MG63 (cell line): ENCODE data around the gene PLXNA3. TPM values are rescaled to one million over a fixed set of nuclear protein-coding genes. Genes with fewer than 3 reads are reported as not detected.

Experiments used
- DNase-seq: peaks from one replicate; pipeline ENCODE4 v3.0.0-alpha.2; 2020
- H3K27me3 ChIP-seq: fragments of 250-450 bp; sonication (Bioruptor Pico); 2 replicates; pipeline ENCODE4 v1.5.1; 2020; ENCODE audit warnings: mild to moderate bottlenecking, moderate library complexity
- H3K36me3 ChIP-seq: fragments of 250-450 bp; sonication (Bioruptor Pico); 2 replicates; pipeline ENCODE4 v1.5.1; 2020; ENCODE audit warnings: mild to moderate bottlenecking, moderate library complexity
- H3K4me3 ChIP-seq: fragments of 250-450 bp; sonication (Bioruptor Pico); 2 replicates; pipeline ENCODE4 v1.5.1; 2020; ENCODE audit warnings: mild to moderate bottlenecking, moderate library complexity
- H3K9me3 ChIP-seq: fragments of 250-450 bp; sonication (Bioruptor Pico); 2 replicates; pipeline ENCODE4 v1.5.1; 2020; ENCODE audit warnings: mild to moderate bottlenecking, moderate library complexity
- total RNA-seq: library from RNA; depleted of rRNA; stranded (reverse); fragments of >200 nt; shearing (Covaris generic); gene quantifications from 2 replicates; pipeline ENCODE4 v1.2.3, GENCODE V29; 2014; ENCODE audit warnings: low replicate concordance

Gene PLXNA3
- total RNA-seq, 1 experiment from 2014 or later: 5.0 TPM

DNA sequence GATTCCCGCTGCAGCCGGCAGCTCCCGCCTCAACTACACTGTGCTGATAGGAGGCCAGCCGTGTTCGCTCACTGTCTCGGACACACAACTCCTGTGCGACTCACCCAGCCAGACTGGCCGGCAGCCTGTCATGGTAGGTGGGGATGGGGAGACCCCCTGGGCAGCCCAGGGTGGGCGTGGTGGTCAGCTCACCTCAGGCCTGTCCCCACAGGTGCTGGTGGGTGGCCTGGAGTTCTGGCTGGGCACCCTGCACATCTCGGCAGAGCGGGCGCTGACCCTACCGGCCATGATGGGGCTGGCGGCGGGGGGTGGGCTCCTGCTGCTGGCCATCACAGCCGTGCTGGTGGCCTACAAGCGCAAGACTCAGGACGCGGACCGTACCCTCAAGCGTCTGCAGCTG, 9.5 kb downstream of the PLXNA3 start:
- no peak for DNase-seq
- H3K36me3 ChIP-seq: no peaks in the 10 kb centered on the region
- no peaks in the 10 kb centered on the region for H3K9me3 ChIP-seq

DNA sequence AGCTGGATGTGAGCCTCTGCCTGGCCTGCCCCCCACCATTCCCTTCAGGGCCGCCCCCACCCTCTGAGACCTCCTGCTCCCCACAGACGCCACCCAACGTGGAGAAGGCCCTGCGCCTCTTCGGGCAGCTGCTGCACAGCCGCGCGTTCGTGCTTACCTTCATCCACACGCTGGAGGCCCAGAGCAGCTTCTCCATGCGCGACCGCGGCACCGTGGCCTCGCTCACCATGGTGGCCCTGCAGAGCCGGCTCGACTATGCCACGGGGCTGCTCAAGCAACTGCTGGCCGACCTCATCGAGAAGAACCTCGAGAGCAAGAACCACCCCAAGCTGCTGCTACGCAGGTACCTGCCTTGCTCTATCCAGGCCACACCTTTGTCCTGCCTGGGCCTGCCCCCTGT, 10.1 kb downstream of the PLXNA3 start:
- no peak overlapping the region for H3K4me3 ChIP-seq
- no peaks in the 10 kb centered on the region for H3K36me3 ChIP-seq
- no peaks in the 10 kb centered on the region for H3K9me3 ChIP-seq
- no peaks in the 10 kb centered on the region for H3K27me3 ChIP-seq
- no peak for DNase-seq

More for the DNA sequence above, 9.5 kb downstream of the PLXNA3 start:
- no peaks in the 10 kb centered on the region for H3K27me3 ChIP-seq
- no peak overlapping the region for H3K4me3 ChIP-seq

DNA sequence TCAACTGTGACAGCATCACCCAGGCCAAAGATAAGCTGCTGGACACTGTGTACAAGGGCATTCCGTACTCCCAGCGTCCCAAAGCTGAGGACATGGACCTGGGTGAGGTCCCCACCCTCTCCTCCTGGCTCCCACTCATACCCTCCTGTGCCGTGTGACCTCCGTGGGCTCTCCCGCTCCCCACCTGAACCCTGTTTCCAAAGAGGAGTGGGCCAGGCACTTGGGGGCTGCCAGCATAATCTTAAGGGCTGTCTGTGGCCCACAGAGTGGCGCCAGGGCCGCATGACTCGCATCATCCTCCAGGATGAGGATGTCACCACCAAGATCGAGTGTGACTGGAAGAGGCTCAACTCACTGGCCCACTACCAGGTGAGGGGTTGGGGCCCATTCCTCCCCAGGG, 11.0 kb downstream of the PLXNA3 start:
- no peak overlapping the region for H3K4me3 ChIP-seq
- H3K27me3 ChIP-seq: no peaks in the 10 kb centered on the region
- H3K36me3 ChIP-seq: no peaks in the 10 kb centered on the region
- no peaks in the 10 kb centered on the region for H3K9me3 ChIP-seq
- DNase-seq: no peak

DNA sequence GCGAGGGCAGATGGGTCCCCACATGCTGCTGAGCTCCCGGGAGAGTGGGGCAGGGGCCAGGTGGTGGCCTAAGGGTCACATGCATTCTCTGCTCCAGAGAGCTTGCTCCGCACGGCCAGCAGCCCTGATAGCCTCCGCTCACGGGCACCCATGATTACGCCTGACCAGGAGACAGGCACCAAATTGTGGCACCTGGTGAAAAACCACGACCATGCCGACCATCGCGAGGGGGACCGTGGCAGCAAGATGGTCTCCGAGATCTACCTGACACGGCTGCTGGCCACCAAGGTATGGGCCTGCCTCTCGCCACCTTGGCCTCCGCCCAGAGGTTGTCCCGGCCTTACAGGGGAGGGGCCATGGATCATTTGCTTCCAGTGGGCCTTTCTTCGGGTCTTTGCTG, 11.8 kb downstream of the PLXNA3 start:
- Histone ChIP-seq H3K36me3 (no peaks in the 10 kb centered on the region), H3K27me3 (no peaks in the 10 kb centered on the region), H3K4me3 (no peak overlapping the region), H3K9me3 (no peaks in the 10 kb centered on the region)
- DNase-seq: no peak

- no peak for DNase-seq
- H3K27me3 ChIP-seq: no peaks in the 10 kb centered on the region
- no peak overlapping the region for H3K4me3 ChIP-seq
- no peaks in the 10 kb centered on the region for H3K9me3 ChIP-seq
- H3K36me3 ChIP-seq: no peaks in the 10 kb centered on the region
Measured at GRCh38 chrX:154470434-154470833, 12.4 kb downstream of the PLXNA3 start.

- DNase-seq: no peak
- Histone ChIP-seq H3K27me3 (no peaks in the 10 kb centered on the region), H3K36me3 (no peaks in the 10 kb centered on the region), H3K4me3 (no peak overlapping the region), H3K9me3 (no peaks in the 10 kb centered on the region)
Measured at GRCh38 chrX:154470914-154471568, 13.0 kb downstream of the PLXNA3 start.

- no peak for DNase-seq
- Histone ChIP-seq H3K4me3 (no peak overlapping the region), H3K9me3 (no peaks in the 10 kb centered on the region), H3K36me3 (no peaks in the 10 kb centered on the region), H3K27me3 (no peaks in the 10 kb centered on the region)
Measured at GRCh38 chrX:154471839-154472684, 14.0 kb downstream of the PLXNA3 start.

DNA sequence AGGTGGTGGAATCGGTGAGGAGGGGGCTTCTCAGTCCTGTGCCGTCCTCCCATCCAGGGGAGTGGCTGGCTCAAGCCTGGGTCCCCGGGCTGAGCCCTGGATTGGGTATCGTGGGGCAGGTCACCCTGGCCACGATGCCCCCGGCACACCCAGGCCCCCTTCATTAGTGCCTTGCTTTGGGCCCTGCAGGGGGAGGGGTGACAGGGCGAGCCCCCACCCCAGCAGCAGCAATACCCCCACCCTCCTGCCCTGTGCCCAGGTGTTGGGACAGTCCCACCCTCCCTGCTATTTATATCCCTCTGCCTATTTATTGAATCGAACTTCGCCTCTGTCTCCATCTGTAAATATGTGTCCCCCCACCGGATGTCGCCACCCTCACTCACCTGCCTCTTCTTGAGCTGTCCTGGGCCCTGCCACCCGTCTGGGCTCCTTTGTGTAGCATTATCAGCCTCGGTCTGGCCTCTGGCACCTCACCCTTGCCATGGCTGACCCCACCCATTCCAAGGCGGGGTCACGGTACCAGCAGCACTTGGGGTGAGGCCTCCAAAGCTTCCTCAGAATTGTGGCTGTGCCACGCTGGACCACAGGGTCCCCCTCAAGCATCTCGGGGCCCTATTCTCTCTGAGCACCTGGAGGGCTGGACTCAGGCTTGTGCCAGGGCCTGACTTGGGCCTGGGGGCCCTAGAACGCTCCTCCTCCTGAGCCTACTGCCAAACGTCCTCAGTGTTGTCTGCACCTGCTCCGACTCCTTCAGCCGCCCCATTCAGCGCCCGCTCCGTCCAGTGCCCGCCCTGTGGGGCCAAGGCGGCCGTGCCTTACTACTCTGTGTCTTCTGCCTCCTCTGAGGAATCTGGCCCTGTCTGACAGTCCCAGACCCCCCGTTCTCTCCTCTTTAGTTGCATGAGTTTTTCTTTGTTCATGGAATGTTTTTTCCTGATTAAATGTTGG, 14.9 kb downstream of the PLXNA3 start:
- DNase-seq: no peak
- Histone ChIP-seq H3K36me3 (no peaks in the 10 kb centered on the region), H3K9me3 (no peaks in the 10 kb centered on the region), H3K4me3 (no peak overlapping the region), H3K27me3 (no peaks in the 10 kb centered on the region)

- Histone ChIP-seq H3K4me3 (no peak overlapping the region), H3K27me3 (no peaks in the 10 kb centered on the region), H3K36me3 (no peaks in the 10 kb centered on the region), H3K9me3 (no peaks in the 10 kb centered on the region)
- no peak for DNase-seq
Measured at GRCh38 chrX:154473683-154474082, 15.6 kb downstream of the PLXNA3 start.

DNA sequence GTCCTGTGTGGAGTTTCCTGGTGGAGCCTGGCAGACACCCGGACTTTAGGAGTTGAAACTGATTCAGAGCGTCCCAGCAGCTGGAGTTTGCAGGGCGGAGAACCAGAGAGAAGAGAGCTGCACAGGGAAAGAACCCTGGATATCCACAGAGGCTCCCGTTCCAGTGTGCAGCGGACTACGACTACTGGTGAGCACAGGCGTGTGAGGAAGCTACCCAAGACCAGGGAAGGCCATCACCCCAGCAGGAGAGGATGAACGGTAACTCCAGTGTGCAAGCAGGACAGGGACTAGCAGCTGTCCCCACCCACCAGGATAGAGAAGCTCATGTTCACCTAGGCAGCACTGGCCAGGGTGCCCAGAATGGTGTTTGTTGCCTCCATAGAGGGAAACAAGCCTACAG, 18.7 kb downstream of the PLXNA3 start:
- Histone ChIP-seq H3K4me3 (no peak overlapping the region), H3K9me3 (no peaks in the 10 kb centered on the region), H3K36me3 (no peaks in the 10 kb centered on the region), H3K27me3 (no peaks in the 10 kb centered on the region)
- DNase-seq: no peak

DNA sequence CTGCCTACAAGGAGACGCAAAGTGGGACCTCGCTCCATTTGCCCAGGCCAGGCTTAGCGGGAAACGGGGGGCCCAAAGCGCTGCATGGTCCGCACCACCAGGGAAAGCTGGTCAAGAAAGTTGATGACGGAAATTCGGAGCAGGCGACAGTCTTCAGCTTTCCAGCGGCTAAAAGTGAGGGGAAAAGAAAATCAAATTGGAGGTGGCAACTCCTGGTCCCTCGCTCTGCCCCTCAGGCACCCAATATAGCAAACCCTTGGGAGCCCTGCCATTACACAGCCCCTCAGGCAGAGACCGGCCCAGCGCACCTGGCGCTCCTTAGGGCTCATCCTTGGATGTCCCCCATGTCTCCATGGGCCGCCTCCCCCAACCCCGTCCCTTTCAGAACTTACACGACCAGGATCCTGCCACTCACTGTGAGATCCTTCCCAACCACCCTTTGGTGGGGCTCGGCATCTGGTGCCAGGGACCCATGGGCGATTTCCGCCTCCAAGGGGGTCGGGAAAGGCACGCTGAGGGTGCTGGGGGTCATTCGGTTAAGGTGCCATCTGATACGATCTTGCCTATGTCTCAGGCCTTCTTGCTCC, 19.9 kb downstream of the PLXNA3 start:
- Histone ChIP-seq H3K36me3 (no peaks in the 10 kb centered on the region), H3K4me3 (peak overlapping the region; percentile 48), H3K9me3 (no peaks in the 10 kb centered on the region), H3K27me3 (no peaks in the 10 kb centered on the region)
- DNase-seq: no peak

DNA sequence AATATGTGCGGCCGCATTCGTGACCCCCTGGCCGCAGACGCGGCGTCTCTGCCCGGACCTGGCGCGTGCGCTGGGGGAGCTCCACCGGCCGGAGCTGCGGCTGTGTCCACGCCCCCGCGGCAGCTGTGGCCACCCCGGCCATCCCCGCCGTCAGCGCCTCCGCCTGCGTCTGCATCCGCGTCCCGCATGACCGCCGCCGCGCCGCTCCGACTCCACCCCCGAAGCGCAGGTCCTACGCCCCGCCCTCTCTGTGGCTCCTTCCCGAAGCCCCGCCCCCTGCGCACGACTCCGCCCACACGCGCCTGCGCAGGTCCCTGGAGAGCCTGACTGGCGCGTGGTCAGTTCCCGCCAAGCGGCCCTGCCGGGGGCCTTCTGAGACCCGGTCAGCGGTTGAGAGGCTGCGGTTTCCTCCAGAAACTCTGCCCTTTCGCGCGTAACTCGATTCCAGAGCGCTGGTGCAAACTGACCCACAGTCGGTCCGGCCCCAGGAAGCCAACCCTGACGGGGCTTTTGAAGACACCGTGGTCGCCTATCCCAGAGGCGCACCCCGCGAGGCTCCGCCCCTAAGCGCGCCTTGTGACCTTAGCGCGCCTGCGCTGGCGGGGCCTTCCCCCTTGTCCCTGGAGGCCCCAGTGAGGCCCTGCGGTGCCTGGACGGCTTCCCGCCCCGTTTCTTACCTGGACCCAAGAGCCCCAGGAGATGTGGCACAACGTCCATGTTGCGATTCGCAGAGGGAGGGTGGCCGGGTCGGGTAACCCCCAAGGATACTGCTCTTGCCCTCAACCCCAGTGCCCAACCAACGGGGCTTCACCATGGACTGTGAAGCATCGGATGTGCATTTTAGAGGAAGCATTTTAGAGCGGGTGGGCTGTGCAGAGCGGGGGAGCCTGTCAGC, 20.9 kb downstream of the PLXNA3 start, which contains the start of gene LAGE3:
LAGE3 (minus strand) TSS at position 554 of the 895 bp plus-strand sequence; CDS start at position 188, 366 bp downstream.
- 0 out of 2 replicates have a peak, but pooled peaks cover under 1% of the 10 kb centered on the region for H3K36me3 ChIP-seq
- H3K27me3 ChIP-seq: no peaks in the 10 kb centered on the region
- DNase-seq: peak; percentile 84
- H3K4me3 ChIP-seq: peak within 1 kb of the TSS; percentile 48
- H3K9me3 ChIP-seq: no peaks in the 10 kb centered on the region

GRCh38 chrX:154481195-154481594, 23.1 kb downstream of the PLXNA3 start:
- no peak for DNase-seq
- Histone ChIP-seq H3K9me3 (no peaks in the 10 kb centered on the region), H3K36me3 (peaks cover 16% of the 10 kb centered on the region), H3K27me3 (no peaks in the 10 kb centered on the region), H3K4me3 (no peak overlapping the region)

DNA sequence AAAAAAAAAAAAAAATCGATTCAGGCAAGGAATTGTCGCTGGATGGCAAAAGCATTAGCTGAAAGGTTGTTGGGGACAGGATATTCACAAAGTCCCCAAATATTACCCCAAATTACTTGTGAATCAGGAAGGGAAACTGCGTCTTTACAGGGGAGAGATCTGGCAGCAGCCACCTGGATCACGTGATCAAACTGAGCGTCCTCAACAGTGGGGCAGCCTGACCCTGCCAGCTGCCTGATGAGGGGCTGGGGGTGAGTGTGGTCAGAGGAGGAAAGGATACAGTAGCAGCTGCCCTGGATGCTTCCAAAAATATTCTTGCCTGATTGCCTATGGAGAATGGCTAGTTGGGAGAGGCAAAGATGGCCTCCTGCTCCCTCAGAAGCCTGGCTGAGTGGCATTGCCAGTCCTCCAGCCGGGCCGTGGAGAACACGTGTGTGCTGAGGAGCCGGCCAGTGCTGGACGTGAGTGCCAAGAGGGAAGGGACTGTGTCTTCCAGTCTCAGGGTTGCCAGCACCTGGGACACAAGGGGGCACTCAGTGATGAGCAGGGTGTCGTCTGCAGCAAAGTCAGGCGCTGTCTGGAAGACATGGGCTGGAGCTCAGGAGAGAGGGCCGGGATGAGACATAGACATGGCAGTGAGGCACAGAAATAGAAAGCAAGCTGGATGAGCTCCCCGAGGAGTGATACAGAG, 24.0 kb downstream of the PLXNA3 start:
- Histone ChIP-seq H3K4me3 (no peak overlapping the region), H3K9me3 (no peaks in the 10 kb centered on the region), H3K27me3 (no peaks in the 10 kb centered on the region), H3K36me3 (peaks cover 16% of the 10 kb centered on the region)
- no peak for DNase-seq

- peaks cover 16% of the 10 kb centered on the region for H3K36me3 ChIP-seq
- DNase-seq: no peak
- H3K27me3 ChIP-seq: no peaks in the 10 kb centered on the region
- no peaks in the 10 kb centered on the region for H3K9me3 ChIP-seq
- no peak overlapping the region for H3K4me3 ChIP-seq
Measured at GRCh38 chrX:154482786-154483185, 24.7 kb downstream of the PLXNA3 start.
